Stimulated activated CD4-positive, alpha-beta T cell treated with anti-CD3 and anti-CD28 coated beads, TNF-alpha, amount 100 ng/mL, for 24 hours (primary cell): Measurements from ENCODE around the gene RAPGEF3.
A peak's percentile ranks its signal among the peaks of the same experiment; 100 is the strongest.

Experiments
- DNase-seq, 3 experiments: peaks; one replicate each; pipeline ENCODE4 v3.0.0-alpha.2; 2020; ENCODE audit warnings: low read depth in 3 of 3

The RAPGEF3 gene

DNA sequence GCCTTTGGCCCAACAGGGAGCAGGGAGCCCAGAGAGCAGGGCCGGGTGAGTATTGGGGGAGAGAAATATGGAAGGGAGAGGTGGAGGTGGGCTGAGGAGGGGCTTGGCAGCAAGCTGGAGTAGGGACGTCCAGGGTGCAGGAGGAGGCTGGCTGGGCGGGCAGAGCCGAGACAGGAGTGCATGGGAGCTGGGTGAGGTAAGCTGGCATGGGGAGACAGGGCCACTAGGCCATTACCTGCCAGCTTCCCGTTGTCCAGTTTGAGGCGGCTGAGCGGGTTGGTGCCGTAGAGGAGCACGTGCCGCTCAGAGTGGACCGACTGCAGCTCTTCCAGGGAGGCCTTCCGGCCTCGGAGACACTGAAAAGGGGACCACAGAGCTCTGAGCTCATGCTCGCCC lies 32.7 kb upstream of the RAPGEF3 start:
- no peak for DNase-seq

DNA sequence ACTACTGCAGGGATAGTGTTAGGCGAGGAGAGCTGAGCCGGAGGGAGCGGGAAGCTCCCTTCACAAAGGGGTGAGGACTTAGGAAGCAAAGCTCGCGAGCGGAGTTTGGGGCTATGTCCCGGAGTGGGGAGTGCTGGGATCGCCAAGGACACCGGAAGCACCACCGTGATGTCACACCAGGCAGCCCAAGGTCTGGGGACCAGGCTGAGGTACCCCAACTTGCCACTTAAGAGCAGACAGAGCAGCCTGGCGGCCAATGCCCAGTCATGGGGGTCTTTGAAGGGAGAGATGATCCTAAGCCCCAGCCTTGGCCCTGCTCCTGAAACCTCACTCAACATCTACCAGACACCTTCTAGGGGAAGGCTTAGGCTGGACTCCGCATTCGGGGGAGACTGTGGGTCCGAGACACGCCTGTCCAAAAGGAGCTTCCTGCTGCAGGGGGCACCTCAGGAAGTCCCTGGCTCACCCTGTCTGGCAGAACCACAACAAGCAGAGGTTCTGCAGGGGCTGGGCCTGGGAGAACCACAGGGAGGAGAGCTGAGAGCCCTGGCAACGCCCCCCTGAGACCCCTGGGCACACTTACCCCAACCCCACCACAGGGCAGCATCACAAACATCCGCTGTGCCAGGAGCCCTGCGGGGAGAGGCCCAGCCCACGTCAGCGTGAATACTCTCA lies 32.1 kb upstream of the RAPGEF3 start:
- DNase-seq, result no peak

DNA sequence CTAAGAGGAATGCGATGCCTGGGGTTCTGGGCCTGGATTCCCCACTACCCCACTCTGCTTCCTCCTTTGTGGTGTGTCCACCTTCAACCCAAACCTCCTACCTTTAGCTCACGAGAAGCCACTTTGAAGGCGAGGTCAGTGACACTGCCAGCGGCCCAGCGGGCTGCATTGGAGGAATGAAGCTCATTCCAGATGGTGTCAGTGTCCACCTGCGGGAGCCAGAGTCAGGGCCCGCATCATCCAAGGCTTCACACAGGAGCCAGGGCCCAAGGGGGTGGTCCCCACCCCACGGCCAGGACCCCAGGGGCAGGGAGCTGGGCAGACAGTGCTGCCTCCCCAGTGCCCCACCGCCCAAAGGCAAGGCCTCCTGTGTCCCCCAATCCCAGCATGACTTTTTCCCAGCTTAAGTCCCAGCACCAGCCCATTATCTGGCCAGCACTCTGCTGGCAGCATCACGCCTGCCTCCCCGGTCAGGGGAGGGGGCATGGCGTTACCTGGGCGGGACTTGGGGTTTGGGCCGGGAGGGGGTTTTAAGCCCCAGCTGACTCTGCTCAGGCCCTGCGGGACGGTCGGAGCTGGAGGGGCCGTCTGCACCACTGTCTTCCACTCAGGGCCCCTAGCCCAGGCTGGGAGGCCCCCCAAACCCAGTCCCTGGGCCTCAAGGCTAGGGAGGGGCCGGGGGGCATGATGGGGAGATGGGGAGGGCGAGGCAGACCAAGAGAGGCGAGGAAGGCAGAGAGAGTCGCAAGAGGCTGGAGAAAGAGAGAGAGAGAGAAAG lies 31.2 kb upstream of the RAPGEF3 start:
- DNase-seq, result no peak

DNA sequence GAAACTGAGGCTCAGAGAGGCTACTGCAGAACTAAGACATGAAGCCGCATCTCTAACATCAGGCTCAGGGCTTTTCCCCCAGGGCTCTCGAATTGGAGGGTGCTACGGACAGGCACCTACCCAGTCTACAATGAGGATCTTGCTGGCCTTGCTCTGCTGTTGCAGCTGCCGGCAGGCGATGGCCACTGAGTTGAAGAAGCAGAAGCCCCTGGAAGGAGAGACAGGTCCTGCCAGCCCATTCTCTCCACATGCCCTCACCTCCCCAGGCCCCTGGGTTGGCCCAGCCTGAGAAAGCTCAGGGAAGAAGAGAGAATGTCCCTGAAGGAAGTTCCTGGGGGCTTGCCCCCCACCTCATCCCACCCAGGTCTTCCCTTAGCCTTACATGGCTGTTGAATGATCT lies 30.5 kb upstream of the RAPGEF3 start:
- no peak for DNase-seq

DNA sequence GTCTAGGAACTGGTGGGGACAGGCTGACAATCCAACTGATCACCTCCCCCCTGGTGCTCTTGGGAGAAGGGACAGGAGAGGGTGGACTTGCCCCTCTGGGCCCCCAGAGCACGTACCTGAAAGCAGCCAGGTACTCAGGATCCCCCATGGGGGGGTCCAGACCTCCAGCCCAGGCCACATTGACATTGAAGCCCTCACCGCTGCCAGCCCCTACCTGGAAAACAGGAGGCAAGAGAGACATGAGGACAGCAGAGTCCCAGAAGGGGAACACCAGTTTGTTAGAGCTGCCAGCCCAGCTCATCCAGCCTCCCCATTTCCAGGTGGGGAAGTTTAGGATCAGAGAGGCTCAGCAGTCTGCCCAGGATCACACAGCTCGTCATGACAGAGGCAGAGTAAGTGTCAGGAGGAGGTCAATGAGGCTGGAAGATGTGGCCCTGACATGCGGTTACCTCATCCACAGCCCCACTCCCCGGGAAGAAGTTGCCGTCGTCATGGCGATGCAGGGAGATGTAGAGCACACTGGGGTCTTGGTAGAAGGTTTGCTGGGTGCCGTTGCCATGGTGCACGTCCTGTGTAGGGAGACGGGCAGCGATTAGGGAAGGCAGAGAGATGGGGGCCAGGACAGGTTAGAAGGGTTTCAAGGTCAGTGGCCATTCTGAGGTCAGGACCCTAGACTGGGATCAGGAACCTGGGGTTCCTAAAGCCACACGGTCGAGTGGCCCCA lies 29.1 kb upstream of the RAPGEF3 start:
- DNase-seq, result no peak

DNA sequence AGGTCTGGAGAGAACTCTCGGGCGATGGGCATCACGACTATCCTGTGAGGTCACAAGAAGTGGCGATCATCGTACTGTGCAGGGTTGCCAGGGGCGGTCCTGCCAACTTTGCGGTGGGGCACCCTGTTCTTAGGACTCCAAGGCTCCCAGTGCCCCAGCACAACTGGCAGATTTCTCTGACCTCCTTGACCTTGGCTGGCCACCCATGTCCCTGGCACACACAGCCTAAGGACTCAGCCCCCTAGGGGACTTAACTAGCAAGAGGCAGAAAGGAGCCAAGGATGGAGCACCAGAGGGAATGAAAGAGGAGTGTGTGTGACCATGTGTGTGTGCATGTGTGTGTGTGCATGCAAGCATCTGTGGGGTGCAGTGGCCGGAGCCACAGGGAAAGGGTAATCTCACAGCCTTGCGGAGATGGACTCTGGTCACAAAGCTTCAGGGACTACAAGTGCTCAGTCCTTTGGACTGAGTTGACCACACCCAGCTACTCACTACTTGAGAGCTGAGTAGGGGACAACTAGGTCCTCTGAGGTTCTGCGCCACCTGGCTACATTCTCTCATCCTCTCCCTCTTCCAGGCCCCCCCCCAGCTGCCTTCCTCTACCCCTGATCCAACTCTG lies 28.1 kb upstream of the RAPGEF3 start:
- no peak for DNase-seq

DNA sequence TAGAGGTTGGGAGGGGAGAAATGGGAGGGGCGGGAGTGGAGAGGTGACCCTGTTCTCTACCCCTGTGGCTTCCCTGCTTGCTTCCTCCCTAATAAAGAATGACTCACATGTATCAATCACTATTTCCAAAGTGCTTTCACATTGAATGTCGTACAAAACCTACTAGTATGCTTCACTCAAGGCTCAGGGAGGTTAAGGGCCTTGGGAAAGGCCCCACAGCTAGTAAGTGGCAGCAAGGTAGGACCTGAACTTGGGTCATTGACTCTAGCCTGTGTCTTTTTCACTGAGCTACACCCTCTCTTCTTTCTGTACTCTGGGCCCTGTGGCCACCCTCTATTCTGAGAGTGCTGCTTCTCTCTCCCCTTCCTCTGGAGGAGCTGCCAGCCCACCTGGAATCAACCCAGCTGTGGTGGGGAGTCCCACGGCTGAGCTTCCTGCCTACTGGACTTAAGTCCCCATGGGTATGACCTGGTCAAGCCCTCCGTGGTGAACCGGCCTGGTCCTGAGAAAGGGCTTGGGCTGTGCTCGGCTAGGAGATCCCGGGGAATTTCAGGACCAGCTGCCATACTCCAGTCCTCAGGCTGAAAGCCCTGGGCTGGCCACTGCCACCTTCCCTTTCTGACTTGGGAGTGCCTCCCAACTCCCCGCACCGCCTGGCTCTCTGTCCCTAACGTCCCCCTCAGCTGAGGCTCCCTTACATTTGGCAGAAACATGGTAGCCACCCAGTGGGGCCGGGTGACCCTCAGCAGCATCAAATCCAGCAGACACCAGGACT lies 27.4 kb upstream of the RAPGEF3 start:
- DNase-seq, result no peak

DNA sequence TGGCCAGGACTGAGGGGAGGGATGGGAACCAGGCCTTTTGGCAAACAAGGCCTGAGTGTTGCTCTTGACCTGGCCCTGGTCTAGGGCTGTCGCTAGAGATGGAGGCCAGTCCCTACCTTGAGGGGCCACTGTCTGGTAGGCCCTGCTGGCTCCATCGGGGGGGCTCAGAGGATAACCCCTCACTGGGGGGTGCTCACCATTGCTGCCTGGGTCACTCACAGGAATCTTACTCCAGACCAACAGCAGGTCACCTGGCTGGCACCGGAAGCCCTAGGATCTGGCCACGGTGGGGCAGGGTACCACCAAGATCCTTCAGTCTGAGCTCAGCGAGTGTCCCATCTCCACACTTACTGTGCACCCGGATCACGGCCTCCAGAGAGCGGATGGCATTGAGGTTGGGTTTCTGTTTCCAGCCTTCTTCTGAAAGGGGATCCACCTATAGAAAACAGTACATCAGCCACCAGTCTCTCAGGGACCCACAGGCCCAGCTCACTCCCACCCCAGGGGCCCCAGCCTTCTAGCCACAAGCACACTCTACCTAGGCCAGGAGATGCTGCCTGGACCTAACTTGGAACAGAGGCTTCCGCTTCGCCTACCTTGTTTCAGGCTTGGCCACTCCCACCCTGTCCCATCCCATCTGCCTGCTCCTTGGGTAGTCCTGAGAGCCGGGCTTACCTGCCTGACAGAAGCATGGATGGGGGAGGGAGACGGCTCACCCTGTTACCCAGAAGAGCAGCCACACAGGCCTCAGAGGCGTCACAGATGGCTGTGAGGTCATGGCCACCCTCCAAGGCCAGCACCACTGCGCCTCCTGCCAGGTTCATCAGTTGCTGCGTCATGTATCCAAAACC lies 26.6 kb upstream of the RAPGEF3 start:
- DNase-seq, result no peak

DNA sequence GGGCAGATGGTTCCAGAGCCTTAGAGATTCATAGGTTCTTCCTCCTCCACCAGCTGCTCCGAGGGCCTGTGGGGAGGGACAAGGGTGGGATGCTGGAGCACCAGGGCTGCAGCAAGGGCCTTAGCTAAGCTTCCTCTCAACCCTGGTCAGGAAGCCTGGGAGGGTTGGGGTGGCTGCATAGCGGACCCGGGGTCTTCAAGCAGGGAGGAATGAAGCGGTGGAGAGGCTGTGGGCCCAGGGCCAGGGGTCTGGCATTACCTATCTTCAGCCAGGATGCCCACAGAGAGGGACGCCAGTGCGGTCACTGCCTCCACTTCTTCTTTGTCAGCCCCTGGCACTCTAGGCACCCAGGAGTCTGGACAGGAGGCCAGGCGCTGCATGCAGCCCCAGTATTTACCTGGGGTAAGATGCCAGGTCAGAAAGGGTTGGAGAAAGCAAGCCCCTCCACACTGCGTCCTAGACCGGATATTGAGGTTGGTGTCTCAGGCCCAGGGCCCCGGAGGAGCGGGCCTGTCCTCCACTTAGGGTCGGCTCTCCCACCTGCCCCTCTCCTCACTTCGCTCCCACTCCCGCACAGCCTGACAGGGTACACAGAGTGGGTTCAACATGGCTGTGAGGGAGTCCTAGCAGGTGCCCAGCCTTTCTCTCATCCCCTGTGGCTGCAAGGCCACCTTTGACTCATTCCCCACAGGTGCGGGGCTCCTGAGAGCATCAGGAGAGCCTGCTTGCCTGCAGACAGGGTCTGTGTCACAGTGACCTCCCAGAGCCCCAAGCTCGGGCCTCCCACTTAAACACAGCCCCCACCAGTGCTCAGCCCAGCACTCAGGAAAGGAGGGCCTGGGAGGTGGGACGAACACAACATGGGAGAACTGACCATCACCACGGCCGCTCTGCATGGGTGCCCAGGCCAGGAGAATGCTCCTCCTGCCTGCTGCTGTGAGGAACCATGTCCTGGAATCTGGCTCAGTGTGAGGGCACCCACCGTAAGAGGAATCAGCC lies 25.4 kb upstream of the RAPGEF3 start:
- DNase-seq, result no peak

DNA sequence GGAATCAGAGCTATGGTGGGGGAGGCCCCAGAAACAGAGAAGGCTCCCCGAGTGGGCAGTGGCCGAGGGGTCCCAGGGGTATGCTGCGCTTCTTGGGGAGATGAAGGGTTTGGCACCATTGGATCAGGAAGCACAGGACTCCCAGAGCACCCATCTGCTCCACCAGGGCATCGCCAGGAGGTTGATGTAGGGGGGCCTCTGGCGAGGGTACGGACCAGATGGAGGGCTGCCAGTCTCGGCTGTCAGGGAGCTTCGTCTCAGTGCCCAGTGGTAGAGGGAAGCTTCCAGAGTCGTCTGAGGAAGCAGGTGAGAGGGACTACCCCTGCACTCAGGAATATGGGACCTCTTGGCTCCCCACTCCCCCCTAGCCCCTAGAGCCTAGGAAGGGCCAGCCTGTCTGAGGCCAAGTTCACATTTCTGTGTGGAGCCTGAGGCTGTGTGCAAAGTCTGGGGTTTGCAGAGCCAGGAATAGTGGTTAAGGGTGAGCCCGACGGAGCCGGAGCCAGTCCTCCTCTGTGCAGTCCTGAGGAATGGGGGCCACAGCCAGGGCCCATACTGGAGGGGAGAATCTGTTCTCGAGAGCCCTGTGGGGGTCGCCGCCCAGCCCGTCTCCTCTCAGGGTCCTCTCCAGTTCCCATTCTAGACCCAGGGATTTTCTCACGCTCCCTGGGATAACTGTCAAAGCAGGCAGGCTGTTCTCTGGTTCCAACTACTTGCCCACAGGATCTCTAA lies 24.5 kb upstream of the RAPGEF3 start:
- no peak for DNase-seq

DNA sequence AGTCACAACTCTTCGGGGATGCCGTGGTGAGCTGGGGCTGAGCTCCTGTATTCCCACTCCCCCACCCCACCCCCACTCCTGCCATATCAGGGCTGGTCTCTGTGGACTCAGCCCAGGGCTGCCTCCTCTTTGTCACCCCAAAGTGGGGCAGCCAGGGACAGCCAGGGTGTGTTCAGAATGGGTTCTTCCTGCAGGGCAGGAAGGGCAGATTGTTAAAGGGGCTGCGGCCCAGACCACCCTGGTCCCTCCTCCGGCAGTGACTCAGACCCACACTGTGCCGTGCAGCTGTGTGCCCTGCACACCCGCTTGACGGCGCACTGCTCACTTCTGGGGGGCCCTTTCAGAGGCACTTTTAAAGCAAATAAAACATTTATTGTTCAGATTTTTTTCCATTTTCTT lies 23.7 kb upstream of the RAPGEF3 start:
- DNase-seq, result no peak

DNA sequence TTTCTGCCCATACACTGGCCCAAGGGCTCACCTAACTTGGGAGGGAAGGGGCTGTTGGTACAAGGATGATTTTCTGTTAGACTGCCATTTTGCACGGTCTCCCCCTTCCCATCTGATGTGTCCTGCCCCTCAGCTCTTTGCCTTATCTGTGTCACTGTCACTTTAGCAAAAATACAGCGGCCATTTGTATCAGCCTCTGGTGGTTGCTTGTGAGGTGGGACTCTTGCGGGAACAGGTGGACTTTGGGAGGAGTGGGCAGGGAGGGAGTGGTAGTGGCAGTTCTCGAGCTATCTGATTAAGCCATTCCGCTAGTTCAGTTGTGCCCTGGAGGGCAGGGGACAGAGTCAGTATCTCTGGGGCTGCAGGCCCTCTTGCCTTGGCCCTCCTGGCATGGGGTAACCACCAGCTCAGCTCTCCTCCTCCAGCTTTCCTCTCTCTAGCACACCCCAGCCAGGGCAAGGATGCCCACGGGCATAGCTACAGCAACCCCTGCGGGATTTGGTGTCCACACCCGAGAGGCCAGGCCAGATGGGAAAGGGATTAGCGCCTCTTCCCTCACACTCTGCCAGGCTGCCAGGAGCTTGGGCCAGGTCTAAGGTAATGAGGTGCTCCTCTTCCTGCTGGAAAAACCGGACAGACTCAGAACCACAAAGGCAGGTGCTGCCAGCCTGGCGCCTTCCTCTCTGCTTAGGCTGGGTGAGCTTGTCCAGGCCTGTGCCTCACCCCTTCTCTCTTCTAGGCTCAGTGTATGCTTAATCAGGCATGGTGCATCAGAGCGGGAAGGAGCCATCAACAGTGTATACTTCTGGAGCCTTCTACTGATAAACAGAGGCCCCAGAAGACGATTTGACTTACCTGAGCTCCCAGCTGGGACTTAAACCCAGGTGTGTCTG lies 23.0 kb upstream of the RAPGEF3 start:
- DNase-seq, result no peak

DNA sequence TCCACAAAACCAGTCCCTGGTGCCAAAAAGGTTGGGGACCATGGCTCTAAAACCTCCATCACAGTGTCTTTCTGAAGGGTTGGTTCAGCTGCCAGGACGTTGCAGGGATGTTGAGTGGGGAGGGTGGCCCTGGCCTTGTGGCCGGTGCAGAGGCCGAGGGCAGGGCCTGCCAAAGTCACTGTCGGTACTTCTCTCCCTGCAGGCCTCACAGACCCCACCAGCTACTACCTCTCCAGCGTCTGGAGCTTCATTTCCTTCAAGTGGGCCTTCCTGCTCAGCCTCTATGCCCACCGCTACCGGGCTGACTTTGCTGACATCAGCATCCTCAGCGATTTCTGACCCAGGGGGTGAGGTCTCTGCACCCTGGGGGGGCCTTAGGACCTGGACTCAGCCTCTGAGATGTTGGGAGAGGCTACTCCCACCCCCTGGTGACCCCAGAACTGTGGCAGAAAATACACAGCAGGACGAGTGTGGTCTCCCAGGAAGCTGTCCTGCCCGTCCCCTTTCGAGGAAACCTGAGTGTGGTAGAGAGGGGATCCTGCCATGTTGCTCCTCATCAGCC lies 21.3 kb upstream of the RAPGEF3 start:
- DNase-seq, result no peak

DNA sequence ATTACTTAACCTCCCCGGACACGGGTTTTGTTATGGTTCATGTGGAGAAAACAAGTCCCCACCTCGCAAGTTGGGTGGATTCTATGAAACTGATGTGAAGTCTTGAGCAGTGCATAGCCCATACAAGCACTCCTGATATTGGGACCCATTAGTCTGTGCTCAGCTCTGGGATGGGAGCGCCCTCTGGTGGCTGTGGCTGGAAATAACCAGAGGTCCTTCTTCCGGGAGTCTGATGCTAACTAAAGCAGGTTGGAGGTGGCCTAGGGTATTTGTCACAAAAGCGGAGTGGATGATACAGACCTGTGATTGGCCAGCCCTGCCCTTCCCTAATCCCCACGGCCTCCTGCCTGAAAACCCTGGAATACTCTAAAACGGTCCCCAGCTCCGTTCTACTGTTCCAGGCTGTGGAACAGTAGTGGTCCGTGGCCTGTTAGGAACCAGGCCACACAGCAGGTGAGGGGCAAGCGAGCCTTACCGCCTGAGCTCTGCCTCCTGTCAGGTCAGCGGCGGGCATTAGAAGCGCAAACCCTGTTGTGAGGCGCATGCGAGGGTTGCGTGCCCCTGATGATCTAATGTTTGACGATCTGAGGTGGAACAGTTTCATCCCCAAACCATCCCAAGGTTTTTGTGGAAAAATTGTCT lies 20.7 kb upstream of the RAPGEF3 start:
- peak; percentile 84 to 93 (median 90) for DNase-seq

DNA sequence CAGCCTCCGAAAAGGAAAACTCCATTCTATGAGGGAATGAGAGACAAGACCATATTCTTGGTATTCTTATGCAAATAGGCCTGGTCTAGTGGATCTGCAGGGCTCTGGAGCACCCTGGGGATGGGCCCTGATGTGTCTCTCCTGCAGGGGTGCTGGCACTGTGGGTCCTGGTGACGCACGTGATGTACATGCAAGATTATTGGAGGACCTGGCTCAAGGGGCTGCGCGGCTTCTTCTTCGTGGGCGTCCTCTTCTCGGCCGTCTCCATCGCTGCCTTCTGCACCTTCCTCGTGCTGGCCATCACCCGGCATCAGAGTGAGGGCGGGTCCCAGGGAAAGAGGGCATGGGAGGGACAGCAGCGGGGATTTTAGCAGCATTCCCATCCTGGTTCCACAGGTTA lies 20.2 kb upstream of the RAPGEF3 start:
- DNase-seq, result no peak

DNA sequence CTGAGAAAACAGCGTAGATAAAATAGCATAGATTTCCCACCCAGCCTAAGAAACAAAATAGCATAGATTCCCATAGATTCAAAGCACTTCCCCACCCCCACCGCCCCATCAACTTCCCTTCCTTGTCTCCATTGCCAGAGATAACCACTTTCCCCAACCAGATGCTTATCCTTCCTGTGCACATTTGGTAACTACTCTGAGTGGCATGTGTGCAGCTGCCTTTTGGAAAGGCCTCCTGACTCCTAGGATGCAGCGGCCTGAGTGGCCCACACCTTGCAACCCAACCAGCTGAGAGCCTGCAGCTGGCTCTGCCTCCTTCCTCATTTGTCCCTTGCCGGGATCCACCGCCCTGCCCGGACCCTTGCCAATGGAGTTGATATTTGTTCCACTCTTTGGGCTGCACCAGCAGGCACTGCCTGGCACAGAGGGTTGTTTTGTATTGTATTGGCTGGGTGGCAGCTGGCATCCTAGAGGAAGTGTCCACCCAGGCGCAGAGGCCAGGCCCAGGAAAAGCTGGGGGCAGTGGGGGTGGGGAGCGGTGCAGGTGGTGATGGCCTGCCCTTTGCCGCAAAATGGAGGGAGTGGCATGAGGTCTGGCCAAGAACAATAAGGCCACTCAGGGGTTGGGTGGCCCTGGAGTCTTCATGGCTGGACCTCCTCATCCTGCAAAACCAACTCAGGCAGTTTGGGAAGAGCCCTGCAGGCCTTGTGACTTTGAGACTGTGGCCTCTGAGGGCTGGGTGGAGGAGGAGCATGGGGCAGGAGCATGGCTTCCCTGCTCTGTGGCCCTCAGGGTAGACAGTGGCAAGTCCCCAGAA lies 19.3 kb upstream of the RAPGEF3 start:
- DNase-seq, result no peak
